OCI-LY7 (cell line): ENCODE data around the gene FNDC3B. TPM values are rescaled to one million over a fixed set of nuclear protein-coding genes. Genes with fewer than 3 reads are reported as not detected.

Experiments
- BruUV-seq: library from RNA; stranded (reverse); fragments of 400-500 nt; replicated peaks from 2 replicates; lab custom pipeline; 2021; lab: Mats Ljungman, UMichigan
- CTCF ChIA-PET: fragments of 300-600 bp; sonication (Branson Sonifier 250); formaldehyde crosslinking; loops from one replicate; lab custom pipeline; 2022; ENCODE audit warnings: antibody characterized with exemption; ENCODE audit not compliant: unreplicated experiment; lab: Charles Lee
- POLR2A ChIA-PET: fragments of 300-600 bp; sonication (Branson Sonifier 250); formaldehyde crosslinking; loops from one replicate; lab custom pipeline; 2022; ENCODE audit warnings: antibody characterized with exemption; lab: Charles Lee
- DNase-seq: peaks from one replicate; pipeline ENCODE4 v3.0.0-alpha.2; 2015; ENCODE audit warnings: low spot score
- H2AFZ ChIP-seq: fragments of 200-600 bp; sonication (generic), shearing (Covaris generic); 2 replicates; pipeline ENCODE4 v1.6.1; 2014; ENCODE audit warnings: mild to moderate bottlenecking, antibody characterized with exemption, low read length, moderate library complexity
- H3K27ac ChIP-seq: fragments of 200-600 bp; sonication (generic); 2 replicates; pipeline ENCODE4 v1.5.1; 2014; ENCODE audit warnings: mixed run types, low read depth, mild to moderate bottlenecking, moderate library complexity, low read length, inconsistent platforms; ENCODE audit not compliant: poor library complexity, severe bottlenecking
- H3K36me3 ChIP-seq: fragments of 200-600 bp; sonication (generic); 2 replicates; pipeline ENCODE4 v1.6.1; 2014; ENCODE audit warnings: mild to moderate bottlenecking, antibody characterized with exemption, low read length, moderate library complexity, mixed read lengths; ENCODE audit not compliant: insufficient read depth
- H3K4me1 ChIP-seq: fragments of 200-600 bp; sonication (generic); 2 replicates; pipeline ENCODE4 v1.5.1; 2014; ENCODE audit warnings: mild to moderate bottlenecking, low read length; ENCODE audit not compliant: insufficient read depth, poor library complexity, severe bottlenecking
- H3K4me2 ChIP-seq: fragments of 200-600 bp; sonication (generic); 2 replicates; pipeline ENCODE4 v1.6.1; 2014; ENCODE audit warnings: mild to moderate bottlenecking, low read length
- H3K4me3 ChIP-seq: fragments of 200-600 bp; sonication (generic); 2 replicates; pipeline ENCODE4 v1.5.1; 2014; ENCODE audit warnings: mild to moderate bottlenecking, low read depth, low read length; ENCODE audit not compliant: poor library complexity, severe bottlenecking
- H3K79me2 ChIP-seq: fragments of 200-600 bp; sonication (generic); 2 replicates; pipeline ENCODE4 v1.6.1; 2016; ENCODE audit warnings: low read depth, mild to moderate bottlenecking, low read length, moderate library complexity, mixed read lengths; ENCODE audit not compliant: insufficient read depth
- H3K9me2 ChIP-seq: fragments of 200-600 bp; sonication (generic); 2 replicates; pipeline ENCODE4 v1.6.1; 2016; ENCODE audit warnings: mild to moderate bottlenecking, low read length, mixed read lengths; ENCODE audit not compliant: insufficient read depth
- H3K9me3 ChIP-seq: fragments of 200-600 bp; sonication (generic); 2 replicates; pipeline ENCODE4 v1.6.1; 2014; ENCODE audit warnings: mild to moderate bottlenecking, mixed run types, low read length, mixed read lengths
- H4K20me1 ChIP-seq: fragments of 200-600 bp; sonication (generic); 2 replicates; pipeline ENCODE4 v1.6.1; 2014; ENCODE audit warnings: mild to moderate bottlenecking, antibody characterized with exemption, low read length, moderate library complexity, mixed read lengths; ENCODE audit not compliant: insufficient read depth
- CTCF ChIP-seq: fragments of 200-600 bp; sonication (generic); conservative IDR thresholded peaks from 2 replicates; pipeline ENCODE4 v1.5.1; 2014; ENCODE audit warnings: mild to moderate bottlenecking, antibody characterized with exemption, low read length, moderate library complexity, mixed read lengths
- EZH2phosphoT487 ChIP-seq: fragments of 200-600 bp; sonication (generic); IDR thresholded peaks from 2 replicates; pipeline ENCODE4 v1.6.1; 2018; ENCODE audit warnings: low read depth, borderline replicate concordance, mild to moderate bottlenecking, mixed run types, antibody characterized with exemption, low read length, moderate library complexity, mixed read lengths
- intact Hi-C: fragments of 100-400 bp; cut with micrococcal nuclease; formaldehyde crosslinking; loops from one replicate; pipeline ENCODE4 v1.10.0; 2022; ENCODE audit not compliant: unreplicated experiment
- total RNA-seq, 2 experiments: library from RNA; depleted of rRNA in 1 of 2; stranded (reverse); fragments of >200 nt in 1 of 2; shearing (Covaris generic) in 1 of 2; gene quantifications; 2 replicates each; pipeline ENCODE4 v1.2.3, GENCODE V29; 2014 to 2022

Gene FNDC3B
- total RNA-seq, 2 experiments from 2014 or later = 23.3 to 28.5 TPM

- Histone ChIP-seq H3K9me3 (no peaks in the 10 kb centered on the region), H2AFZ (no peak overlapping the region), H3K79me2 (no peaks in the 10 kb centered on the region), H3K4me1 (no peaks in the 10 kb centered on the region), H3K4me3 (no peak overlapping the region), H3K27ac (no peak overlapping the region), H3K9me2 (no peaks in the 10 kb centered on the region), H3K36me3 (no peaks in the 10 kb centered on the region), H4K20me1 (no peaks in the 10 kb centered on the region), H3K4me2 (no peak overlapping the region)
- BruUV-seq = no TSS peak
- intact Hi-C loops = no loop called here
- TF ChIP-seq CTCF = no peak
- no peak for TF ChIP-seq EZH2phosphoT487
- ChIA-PET POLR2A (interaction anchor here (1.1 to 1.3 kb wide), 2 partner anchors 14 to 22 kb away, joined by 3 to 6 read pairs; no protein-coding TSS in a partner anchor), CTCF (no interaction called here)
- no peak for DNase-seq
Measured at GRCh38 chr3:172260381-172260780, 221.0 kb downstream of the FNDC3B start.

- H3K36me3 ChIP-seq = no peaks in the 10 kb centered on the region
- ChIA-PET POLR2A (interaction anchor here (0.6 to 1.3 kb wide), 5 partner anchors 11 to 152 kb away, joined by 3 to 6 read pairs (median 3); no protein-coding TSS in a partner anchor), CTCF (no interaction called here)
- no peaks in the 10 kb centered on the region for H4K20me1 ChIP-seq
- H3K4me2 ChIP-seq = no peak overlapping the region
- intact Hi-C loops = no loop called here
- no peak overlapping the region for H2AFZ ChIP-seq
- H3K9me3 ChIP-seq = no peaks in the 10 kb centered on the region
- DNase-seq = no peak
- TF ChIP-seq EZH2phosphoT487 (no peak), CTCF (no peak)
- no peak overlapping the region for H3K27ac ChIP-seq
- no TSS peak for BruUV-seq
- H3K4me1 ChIP-seq = no peaks in the 10 kb centered on the region
- H3K4me3 ChIP-seq = no peak overlapping the region
- H3K79me2 ChIP-seq = no peaks in the 10 kb centered on the region
- no peaks in the 10 kb centered on the region for H3K9me2 ChIP-seq
Measured at GRCh38 chr3:172261054-172261453, 221.7 kb downstream of the FNDC3B start.

- Histone ChIP-seq H3K27ac (no peak overlapping the region), H3K9me2 (no peaks in the 10 kb centered on the region), H3K4me1 (no peaks in the 10 kb centered on the region), H3K36me3 (no peaks in the 10 kb centered on the region), H3K4me2 (no peak overlapping the region), H2AFZ (no peak overlapping the region), H3K9me3 (no peaks in the 10 kb centered on the region), H3K79me2 (no peaks in the 10 kb centered on the region), H4K20me1 (no peaks in the 10 kb centered on the region), H3K4me3 (no peak overlapping the region)
- ChIA-PET POLR2A (interaction anchor here (0.6 to 0.8 kb wide), 3 partner anchors 9 to 250 kb away, joined by 3 to 14 read pairs (median 5); no protein-coding TSS in a partner anchor), CTCF (no interaction called here)
- TF ChIP-seq EZH2phosphoT487 (no peak), CTCF (no peak)
- intact Hi-C loops = no loop called here
- no TSS peak for BruUV-seq
- DNase-seq = no peak
Measured at GRCh38 chr3:172262991-172263608, 223.7 kb downstream of the FNDC3B start.
